Renal cortical epithelial cell (primary cell): ENCODE data around the gene ZNF836. TPM values are rescaled to one million over a fixed set of nuclear protein-coding genes. Genes with fewer than 3 reads are reported as not detected.

Experiments used
- total RNA-seq: library from RNA; depleted of rRNA; stranded (reverse); fragments of >200 nt; gene quantifications from 2 replicates; pipeline ENCODE4 v1.2.3, GENCODE V29; 2014

Gene ZNF836
- total RNA-seq, 1 donor from 2014 or later = 18.2 TPM

Other genes with a start within 250 kb of the ZNF836 start
- gene ZNF613, start 244.1 kb downstream of the ZNF836 start, total RNA-seq = 5.2 and 12.0 TPM in 2 replicates
- gene ZNF350, start 184.8 kb downstream of the ZNF836 start, total RNA-seq = 14.4 and 15.6 TPM in 2 replicates
- 5.4 and 20.6 TPM in 2 replicates for gene ZNF615, start 163.4 kb downstream of the ZNF836 start, total RNA-seq
- gene ZNF614, start 143.2 kb downstream of the ZNF836 start, total RNA-seq = 11.6 and 15.8 TPM in 2 replicates
- 6.6 and 18.1 TPM in 2 replicates for gene ZNF432, start 122.8 kb downstream of the ZNF836 start, total RNA-seq
- 18.8 and 22.8 TPM in 2 replicates for gene ZNF841, start 75.9 kb downstream of the ZNF836 start, total RNA-seq
- gene ZNF616, start 31.7 kb downstream of the ZNF836 start, total RNA-seq = 14.8 and 14.9 TPM in 2 replicates
- 293 and 385 TPM in 2 replicates for gene PPP2R1A, start 18.4 kb upstream of the ZNF836 start, total RNA-seq
- 12.7 and 31.6 TPM in 2 replicates for gene ZNF766, start 98.0 kb upstream of the ZNF836 start, total RNA-seq
- 5.7 and 12.0 TPM in 2 replicates for gene ZNF480, start 125.5 kb upstream of the ZNF836 start, total RNA-seq
- gene ZNF610, start 164.6 kb upstream of the ZNF836 start, total RNA-seq = 2.3 and 6.0 TPM in 2 replicates
- gene ZNF880, start 198.3 kb upstream of the ZNF836 start, total RNA-seq = 23.1 and 32.5 TPM in 2 replicates
- gene ZNF528, start 226.2 kb upstream of the ZNF836 start, total RNA-seq = 19.1 and 28.2 TPM in 2 replicates